Body of pancreas (tissue), 4 donors: ENCODE measurements around the gene GNA15. TPM values are rescaled to one million over a fixed set of nuclear protein-coding genes. Genes with fewer than 3 reads are reported as not detected.

ENCODE experiments used
- ATAC-seq: fragments of 150-250 bp; one replicate; pipeline ENCODE4 v1.9.1; 2016
- DNase-seq, 4 donors: peaks; one replicate each; pipeline ENCODE4 v3.0.0-alpha.2; 2019
- H3K27ac ChIP-seq, 4 donors: fragments of 200-600 bp; sonication (generic); 1 replicate in 3 of 4; 2 replicates in 1 of 4; pipeline versions ENCODE4 v1.5.1 to v1.6.1; 2016 to 2019; ENCODE audit warnings: mild to moderate bottlenecking in 1 of 4, mixed read lengths in 1 of 4, moderate library complexity in 1 of 4
- H3K27me3 ChIP-seq, 2 donors: fragments of 200-600 bp; sonication (generic); one replicate each; pipeline ENCODE4 v1.6.0; 2016; ENCODE audit warnings: mild to moderate bottlenecking in 1 of 2
- H3K36me3 ChIP-seq, 2 donors: fragments of 200-600 bp; sonication (generic); replicated peaks in 1 of 2; 2 replicates each; pipeline ENCODE4 v1.5.1; 2016; ENCODE audit warnings: low read depth in 2 of 2; ENCODE audit not compliant: insufficient read depth in 1 of 2
- H3K4me1 ChIP-seq: fragments of 200-600 bp; sonication (generic); one replicate; pipeline ENCODE4 v1.6.0; 2016
- H3K4me3 ChIP-seq, 2 donors: fragments of 200-600 bp; sonication (generic); 1 replicate in 1 of 2; 2 replicates in 1 of 2; pipeline ENCODE4 v1.5.1; 2016 to 2019
- H3K9me3 ChIP-seq, 3 donors: fragments of 200-600 bp; sonication (generic); 1 replicate in 2 of 3; 2 replicates in 1 of 3; pipeline ENCODE4 v1.5.1; 2016
- CTCF ChIP-seq, 7 experiments: fragments of 450-650 bp in 4 of 7; fragments of 200-600 bp in 3 of 7; sonication (generic) in 3 of 7; IDR thresholded peaks; one replicate each; pipeline ENCODE4 v1.5.1; 2016 to 2019; ENCODE audit warnings: antibody characterized with exemption in 7 of 7
- POLR2A ChIP-seq, 3 donors: fragments of 450-650 bp; IDR thresholded peaks; one replicate each; pipeline ENCODE4 v1.6.1; 2016; ENCODE audit warnings: antibody characterized with exemption in 3 of 3, mild to moderate bottlenecking in 2 of 3
- WGBS, 2 donors: methylation state at CpG; one replicate each; pipeline ENCODE4 v1.1.5; 2017; 5-methylcytosine and 5-hydroxymethylcytosine counted together
- intact Hi-C: fragments of 100-400 bp; cut with DNase I; formaldehyde crosslinking; loops from one replicate; pipeline ENCODE4 v1.15.1; 2023
- total RNA-seq, 2 donors: library from RNA; depleted of rRNA; stranded (reverse); fragments of >200 nt; gene quantifications; one replicate each; pipeline ENCODE4 v1.1.0, GENCODE V29; 2016

The GNA15 gene
- total RNA-seq, 2 donors from 2014 or later = 1.6 to 2.6 TPM

- Histone ChIP-seq H3K27me3 (no peaks in the 10 kb centered on the region), H3K36me3 (no peaks in the 10 kb centered on the region), H3K4me3 (peak overlapping the region; percentile 84 to 91), H3K9me3 (no peaks in the 10 kb centered on the region), H3K4me1 (peaks cover 60% of the 10 kb centered on the region), H3K27ac (peak overlapping the region in 3 of 4 donors; percentile 69 to 83 (median 79))
- TF ChIP-seq POLR2A (IDR thresholded peaks at IDR 0.05) (no peak), CTCF (IDR thresholded peaks at IDR 0.05) (no peak)
- 2 to 3% methylated on average over 7 to 29 of the region's 31 CpGs for WGBS, 2 donors
- no peak for ATAC-seq
- DNase-seq = peak in 3 of 4 donors; percentile 41 to 43 (median 43)
- intact Hi-C loops = no loop called here
These were observed 40.2 kb upstream of the GNA15 start for GRCh38 chr19:3095441-3096191.

- ATAC-seq (no peak), DNase-seq (peak in 1 of 4 donors; percentile 15)
- intact Hi-C loops = no loop called here
- Histone ChIP-seq H3K4me3 (peak overlapping the region in 1 of 2 donors; percentile 84), H3K27ac (peak overlapping the region in 3 of 4 donors; percentile 69 to 83 (median 79)), H3K9me3 (no peaks in the 10 kb centered on the region), H3K36me3 (no peaks in the 10 kb centered on the region), H3K4me1 (peaks cover 66% of the 10 kb centered on the region), H3K27me3 (no peaks in the 10 kb centered on the region)
- TF ChIP-seq CTCF (IDR thresholded peaks at IDR 0.05) (no peak), POLR2A (IDR thresholded peaks at IDR 0.05) (no peak)
- 22% methylated on average over 24 of the region's 25 CpGs; no CpG with 5 or more reads in 1 of the 2 donors for WGBS, 2 donors
These were observed 39.4 kb upstream of the GNA15 start for GRCh38 chr19:3096267-3096901.

- intact Hi-C loops = no loop called here
- no peak for TF ChIP-seq POLR2A (IDR thresholded peaks at IDR 0.05)
- TF ChIP-seq CTCF (IDR thresholded peaks at IDR 0.05) = no peak
- H3K4me3 ChIP-seq = no peak overlapping the region
- DNase-seq = no peak
- WGBS, 2 donors = 7 to 29% methylated on average over 3 to 11 of the region's 11 CpGs
- no peaks in the 10 kb centered on the region for H3K27me3 ChIP-seq
- H3K36me3 ChIP-seq = no peaks in the 10 kb centered on the region
- peak overlapping the region; percentile 22 to 83 (median 64) for H3K27ac ChIP-seq
- H3K4me1 ChIP-seq = peaks cover 66% of the 10 kb centered on the region
- no peak for ATAC-seq
- H3K9me3 ChIP-seq = no peaks in the 10 kb centered on the region
These were observed 38.9 kb upstream of the GNA15 start for GRCh38 chr19:3096902-3097326.

- no peak for ATAC-seq
- peak overlapping the region; percentile 22 to 83 (median 64) for H3K27ac ChIP-seq
- no peaks in the 10 kb centered on the region for H3K36me3 ChIP-seq
- H3K27me3 ChIP-seq = no peaks in the 10 kb centered on the region
- DNase-seq = peak in 3 of 4 donors; percentile 47 to 64 (median 63)
- TF ChIP-seq CTCF (IDR thresholded peaks at IDR 0.05) (no peak), POLR2A (IDR thresholded peaks at IDR 0.05) (no peak)
- intact Hi-C loops = no loop called here
- no peaks in the 10 kb centered on the region for H3K9me3 ChIP-seq
- H3K4me1 ChIP-seq = peaks cover 70% of the 10 kb centered on the region
- WGBS, 2 donors = 36 to 42% methylated on average over 5 to 24 of the region's 24 CpGs
- H3K4me3 ChIP-seq = no peak overlapping the region
These were observed 38.4 kb upstream of the GNA15 start for GRCh38 chr19:3097442-3097871.
